Measurements from ENCODE around the gene ARHGAP45.
"Not testable (repeated sequence)": the region's sequence is repeated elsewhere in the genome, so short reads cannot be mapped to it uniquely, and the experiment has no call there.

ARHGAP45 gene

GRCh38 chr19:1111641-1112267 is 44.8 kb downstream of the ARHGAP45 start:
- DNase-seq (ENCODE audit: extremely low spot score, insufficient read length, low read depth) (no peak), FAIRE-seq (no peak)

- FAIRE-seq (no peak), DNase-seq (ENCODE audit: extremely low spot score, insufficient read length, low read depth) (no peak)
Observed at GRCh38 chr19:1112268-1113029, 45.5 kb downstream of the ARHGAP45 start.

GRCh38 chr19:1113030-1113985 is 46.3 kb downstream of the ARHGAP45 start:
- peak; percentile 93 for DNase-seq (ENCODE audit: extremely low spot score, insufficient read length, low read depth)
- peak; percentile 77 for FAIRE-seq

- DNase-seq (ENCODE audit: extremely low spot score, insufficient read length, low read depth) (no peak), FAIRE-seq (no peak)
Observed at GRCh38 chr19:1113986-1114483, 47.1 kb downstream of the ARHGAP45 start.

GRCh38 chr19:1114728-1115127 is 47.8 kb downstream of the ARHGAP45 start:
- FAIRE-seq; DNase-seq (ENCODE audit: extremely low spot score, insufficient read length, low read depth): not testable (repeated sequence)

GRCh38 chr19:1115646-1116420 is 48.9 kb downstream of the ARHGAP45 start:
- FAIRE-seq: no peak

GRCh38 chr19:1116726-1117581 is 50.0 kb downstream of the ARHGAP45 start:
- DNase-seq (ENCODE audit: extremely low spot score, insufficient read length, low read depth): no peak
- FAIRE-seq: no peak

More at GRCh38 chr19:1115646-1116420, 48.9 kb downstream of the ARHGAP45 start:
- no peak for DNase-seq (ENCODE audit: extremely low spot score, insufficient read length, low read depth)

GRCh38 chr19:1117654-1118053 is 50.7 kb downstream of the ARHGAP45 start:
- FAIRE-seq (no peak), DNase-seq (ENCODE audit: extremely low spot score, insufficient read length, low read depth) (no peak)

- no peak for FAIRE-seq
Observed at GRCh38 chr19:1118999-1119398, 52.0 kb downstream of the ARHGAP45 start.

GRCh38 chr19:1119475-1120217 is 52.7 kb downstream of the ARHGAP45 start:
- no peak for DNase-seq (ENCODE audit: extremely low spot score, insufficient read length, low read depth)
- FAIRE-seq: no peak

More at GRCh38 chr19:1118999-1119398, 52.0 kb downstream of the ARHGAP45 start:
- no peak for DNase-seq (ENCODE audit: extremely low spot score, insufficient read length, low read depth)

- FAIRE-seq: no peak
Observed at GRCh38 chr19:1121395-1121794, 54.4 kb downstream of the ARHGAP45 start.

GRCh38 chr19:1122021-1122971 is 55.3 kb downstream of the ARHGAP45 start:
- DNase-seq (ENCODE audit: extremely low spot score, insufficient read length, low read depth) (no peak), FAIRE-seq (no peak)

More at GRCh38 chr19:1121395-1121794, 54.4 kb downstream of the ARHGAP45 start:
- no peak for DNase-seq (ENCODE audit: extremely low spot score, insufficient read length, low read depth)

GRCh38 chr19:1122972-1123363 is 56.0 kb downstream of the ARHGAP45 start:
- FAIRE-seq: peak; percentile 88
- DNase-seq (ENCODE audit: extremely low spot score, insufficient read length, low read depth): peak; percentile 87

GRCh38 chr19:1123381-1123780 is 56.4 kb downstream of the ARHGAP45 start:
- no peak for FAIRE-seq
- no peak for DNase-seq (ENCODE audit: extremely low spot score, insufficient read length, low read depth)

GRCh38 chr19:1123885-1124677 is 57.1 kb downstream of the ARHGAP45 start:
- FAIRE-seq (no peak), DNase-seq (ENCODE audit: extremely low spot score, insufficient read length, low read depth) (no peak)
